ENCODE measurements around the gene GPR142. TPM values are rescaled to one million over a fixed set of nuclear protein-coding genes. Genes with fewer than 3 reads are reported as not detected.

GPR142 gene
- total and polyA plus RNA-seq, 2 of the 13 experiments (the other 11 are each of a cell fraction or from before 2014, with no cell fraction given), result not detected

DNA sequence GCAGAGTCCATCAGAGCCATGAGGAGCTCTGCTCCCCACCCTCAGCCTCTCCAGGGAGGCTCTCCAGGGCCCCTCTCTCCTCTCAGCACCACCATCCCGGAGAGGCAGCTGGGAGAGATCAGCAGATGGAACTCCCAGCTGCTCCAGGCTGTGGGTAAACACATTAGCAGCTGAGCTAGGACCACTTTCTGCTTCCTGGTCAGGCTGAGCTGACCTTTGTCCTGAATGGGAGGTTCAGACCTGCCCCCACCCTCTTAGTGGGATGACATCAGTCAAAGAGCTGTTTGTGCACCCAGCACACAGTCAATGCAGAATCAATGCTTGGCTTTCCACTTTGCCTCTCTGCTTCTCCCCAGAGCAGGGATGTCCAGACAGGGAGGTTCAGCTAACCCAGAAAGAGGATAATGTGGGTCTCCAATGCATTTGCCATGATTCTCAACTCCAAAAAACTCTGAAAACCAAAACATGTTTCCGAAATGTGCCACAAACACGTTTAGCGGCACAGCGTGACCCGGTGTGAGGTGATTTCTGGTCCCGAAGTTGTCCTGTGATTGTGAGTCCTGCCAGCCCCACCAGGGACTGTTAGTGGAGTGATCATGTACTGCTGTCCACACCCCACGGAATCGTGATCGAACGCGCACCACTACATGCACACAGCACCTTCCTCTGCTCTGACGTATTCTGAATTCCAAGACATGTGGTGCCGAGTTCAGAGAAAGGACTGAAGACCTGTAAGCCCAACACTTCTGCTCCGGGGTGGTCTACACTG lies 6.7 kb downstream of the GPR142 start (continued):
- TF ChIP-seq, protein P1, sequence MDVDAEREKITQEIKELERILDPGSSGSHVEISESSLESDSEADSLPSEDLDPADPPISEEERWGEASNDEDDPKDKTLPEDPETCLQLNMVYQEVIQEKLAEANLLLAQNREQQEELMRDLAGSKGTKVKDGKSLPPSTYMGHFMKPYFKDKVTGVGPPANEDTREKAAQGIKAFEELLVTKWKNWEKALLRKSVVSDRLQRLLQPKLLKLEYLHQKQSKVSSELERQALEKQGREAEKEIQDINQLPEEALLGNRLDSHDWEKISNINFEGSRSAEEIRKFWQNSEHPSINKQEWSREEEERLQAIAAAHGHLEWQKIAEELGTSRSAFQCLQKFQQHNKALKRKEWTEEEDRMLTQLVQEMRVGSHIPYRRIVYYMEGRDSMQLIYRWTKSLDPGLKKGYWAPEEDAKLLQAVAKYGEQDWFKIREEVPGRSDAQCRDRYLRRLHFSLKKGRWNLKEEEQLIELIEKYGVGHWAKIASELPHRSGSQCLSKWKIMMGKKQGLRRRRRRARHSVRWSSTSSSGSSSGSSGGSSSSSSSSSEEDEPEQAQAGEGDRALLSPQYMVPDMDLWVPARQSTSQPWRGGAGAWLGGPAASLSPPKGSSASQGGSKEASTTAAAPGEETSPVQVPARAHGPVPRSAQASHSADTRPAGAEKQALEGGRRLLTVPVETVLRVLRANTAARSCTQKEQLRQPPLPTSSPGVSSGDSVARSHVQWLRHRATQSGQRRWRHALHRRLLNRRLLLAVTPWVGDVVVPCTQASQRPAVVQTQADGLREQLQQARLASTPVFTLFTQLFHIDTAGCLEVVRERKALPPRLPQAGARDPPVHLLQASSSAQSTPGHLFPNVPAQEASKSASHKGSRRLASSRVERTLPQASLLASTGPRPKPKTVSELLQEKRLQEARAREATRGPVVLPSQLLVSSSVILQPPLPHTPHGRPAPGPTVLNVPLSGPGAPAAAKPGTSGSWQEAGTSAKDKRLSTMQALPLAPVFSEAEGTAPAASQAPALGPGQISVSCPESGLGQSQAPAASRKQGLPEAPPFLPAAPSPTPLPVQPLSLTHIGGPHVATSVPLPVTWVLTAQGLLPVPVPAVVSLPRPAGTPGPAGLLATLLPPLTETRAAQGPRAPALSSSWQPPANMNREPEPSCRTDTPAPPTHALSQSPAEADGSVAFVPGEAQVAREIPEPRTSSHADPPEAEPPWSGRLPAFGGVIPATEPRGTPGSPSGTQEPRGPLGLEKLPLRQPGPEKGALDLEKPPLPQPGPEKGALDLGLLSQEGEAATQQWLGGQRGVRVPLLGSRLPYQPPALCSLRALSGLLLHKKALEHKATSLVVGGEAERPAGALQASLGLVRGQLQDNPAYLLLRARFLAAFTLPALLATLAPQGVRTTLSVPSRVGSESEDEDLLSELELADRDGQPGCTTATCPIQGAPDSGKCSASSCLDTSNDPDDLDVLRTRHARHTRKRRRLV (CRISPR knock-in tag; IDR thresholded peaks at IDR 0.05), result no peak
- TF ChIP-seq, protein P2, sequence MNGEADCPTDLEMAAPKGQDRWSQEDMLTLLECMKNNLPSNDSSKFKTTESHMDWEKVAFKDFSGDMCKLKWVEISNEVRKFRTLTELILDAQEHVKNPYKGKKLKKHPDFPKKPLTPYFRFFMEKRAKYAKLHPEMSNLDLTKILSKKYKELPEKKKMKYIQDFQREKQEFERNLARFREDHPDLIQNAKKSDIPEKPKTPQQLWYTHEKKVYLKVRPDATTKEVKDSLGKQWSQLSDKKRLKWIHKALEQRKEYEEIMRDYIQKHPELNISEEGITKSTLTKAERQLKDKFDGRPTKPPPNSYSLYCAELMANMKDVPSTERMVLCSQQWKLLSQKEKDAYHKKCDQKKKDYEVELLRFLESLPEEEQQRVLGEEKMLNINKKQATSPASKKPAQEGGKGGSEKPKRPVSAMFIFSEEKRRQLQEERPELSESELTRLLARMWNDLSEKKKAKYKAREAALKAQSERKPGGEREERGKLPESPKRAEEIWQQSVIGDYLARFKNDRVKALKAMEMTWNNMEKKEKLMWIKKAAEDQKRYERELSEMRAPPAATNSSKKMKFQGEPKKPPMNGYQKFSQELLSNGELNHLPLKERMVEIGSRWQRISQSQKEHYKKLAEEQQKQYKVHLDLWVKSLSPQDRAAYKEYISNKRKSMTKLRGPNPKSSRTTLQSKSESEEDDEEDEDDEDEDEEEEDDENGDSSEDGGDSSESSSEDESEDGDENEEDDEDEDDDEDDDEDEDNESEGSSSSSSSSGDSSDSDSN (CRISPR knock-in tag; IDR thresholded peaks at IDR 0.05), result peak; percentile 63; the same call in 1 of the 2 replicates
- TF ChIP-seq KDM5A (IDR thresholded peaks at IDR 0.05; ENCODE audit: borderline replicate concordance, low read length) (no peak), ETV6 (CRISPR knock-in tag; conservative IDR thresholded peaks at IDR 0.05) (no peak), KDM4B (CRISPR knock-in tag; IDR thresholded peaks at IDR 0.05) (no peak), ZBTB7B (CRISPR knock-in tag; IDR thresholded peaks at IDR 0.05) (peak; percentile 96), ZEB1 (IDR thresholded peaks at IDR 0.05; ENCODE audit: insufficient replicate concordance, low read depth) (no peak), HNRNPLL (IDR thresholded peaks at IDR 0.05; ENCODE audit: low read depth, low read length, poor library complexity, severe bottlenecking) (no peak), ZNF501 (CRISPR knock-in tag; IDR thresholded peaks at IDR 0.05) (peak; percentile 64; the same call in 1 of the 2 replicates), PHF21A (CRISPR knock-in tag; IDR thresholded peaks at IDR 0.05) (peak; percentile 61; the same call in 1 of the 2 replicates)
- TF ChIP-seq, protein P3, sequence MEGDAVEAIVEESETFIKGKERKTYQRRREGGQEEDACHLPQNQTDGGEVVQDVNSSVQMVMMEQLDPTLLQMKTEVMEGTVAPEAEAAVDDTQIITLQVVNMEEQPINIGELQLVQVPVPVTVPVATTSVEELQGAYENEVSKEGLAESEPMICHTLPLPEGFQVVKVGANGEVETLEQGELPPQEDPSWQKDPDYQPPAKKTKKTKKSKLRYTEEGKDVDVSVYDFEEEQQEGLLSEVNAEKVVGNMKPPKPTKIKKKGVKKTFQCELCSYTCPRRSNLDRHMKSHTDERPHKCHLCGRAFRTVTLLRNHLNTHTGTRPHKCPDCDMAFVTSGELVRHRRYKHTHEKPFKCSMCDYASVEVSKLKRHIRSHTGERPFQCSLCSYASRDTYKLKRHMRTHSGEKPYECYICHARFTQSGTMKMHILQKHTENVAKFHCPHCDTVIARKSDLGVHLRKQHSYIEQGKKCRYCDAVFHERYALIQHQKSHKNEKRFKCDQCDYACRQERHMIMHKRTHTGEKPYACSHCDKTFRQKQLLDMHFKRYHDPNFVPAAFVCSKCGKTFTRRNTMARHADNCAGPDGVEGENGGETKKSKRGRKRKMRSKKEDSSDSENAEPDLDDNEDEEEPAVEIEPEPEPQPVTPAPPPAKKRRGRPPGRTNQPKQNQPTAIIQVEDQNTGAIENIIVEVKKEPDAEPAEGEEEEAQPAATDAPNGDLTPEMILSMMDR (CRISPR knock-in tag; IDR thresholded peaks at IDR 0.05), result peak; percentile 42
- TF ChIP-seq, protein P4, sequence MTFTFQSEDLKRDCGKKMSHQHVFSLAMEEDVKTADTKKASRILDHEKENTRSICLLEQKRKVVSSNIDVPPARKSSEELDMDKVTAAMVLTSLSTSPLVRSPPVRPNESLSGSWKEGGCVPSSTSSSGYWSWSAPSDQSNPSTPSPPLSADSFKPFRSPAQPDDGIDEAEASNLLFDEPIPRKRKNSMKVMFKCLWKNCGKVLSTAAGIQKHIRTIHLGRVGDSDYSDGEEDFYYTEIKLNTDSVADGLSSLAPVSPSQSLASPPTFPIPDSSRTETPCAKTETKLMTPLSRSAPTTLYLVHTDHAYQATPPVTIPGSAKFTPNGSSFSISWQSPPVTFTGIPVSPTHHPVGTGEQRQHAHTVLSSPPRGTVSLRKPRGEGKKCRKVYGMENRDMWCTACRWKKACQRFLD (CRISPR knock-in tag; IDR thresholded peaks at IDR 0.05; ENCODE audit: borderline replicate concordance), result no peak
- TF ChIP-seq, protein P5, sequence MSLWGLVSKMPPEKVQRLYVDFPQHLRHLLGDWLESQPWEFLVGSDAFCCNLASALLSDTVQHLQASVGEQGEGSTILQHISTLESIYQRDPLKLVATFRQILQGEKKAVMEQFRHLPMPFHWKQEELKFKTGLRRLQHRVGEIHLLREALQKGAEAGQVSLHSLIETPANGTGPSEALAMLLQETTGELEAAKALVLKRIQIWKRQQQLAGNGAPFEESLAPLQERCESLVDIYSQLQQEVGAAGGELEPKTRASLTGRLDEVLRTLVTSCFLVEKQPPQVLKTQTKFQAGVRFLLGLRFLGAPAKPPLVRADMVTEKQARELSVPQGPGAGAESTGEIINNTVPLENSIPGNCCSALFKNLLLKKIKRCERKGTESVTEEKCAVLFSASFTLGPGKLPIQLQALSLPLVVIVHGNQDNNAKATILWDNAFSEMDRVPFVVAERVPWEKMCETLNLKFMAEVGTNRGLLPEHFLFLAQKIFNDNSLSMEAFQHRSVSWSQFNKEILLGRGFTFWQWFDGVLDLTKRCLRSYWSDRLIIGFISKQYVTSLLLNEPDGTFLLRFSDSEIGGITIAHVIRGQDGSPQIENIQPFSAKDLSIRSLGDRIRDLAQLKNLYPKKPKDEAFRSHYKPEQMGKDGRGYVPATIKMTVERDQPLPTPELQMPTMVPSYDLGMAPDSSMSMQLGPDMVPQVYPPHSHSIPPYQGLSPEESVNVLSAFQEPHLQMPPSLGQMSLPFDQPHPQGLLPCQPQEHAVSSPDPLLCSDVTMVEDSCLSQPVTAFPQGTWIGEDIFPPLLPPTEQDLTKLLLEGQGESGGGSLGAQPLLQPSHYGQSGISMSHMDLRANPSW (CRISPR knock-in tag; IDR thresholded peaks at IDR 0.05; ENCODE audit: borderline replicate concordance), result no peak

Measured in HepG2 (cell line).